Nephron (organoid): ENCODE data around the gene CAMTA1.

ENCODE experiments used
- H3K27ac Mint-ChIP-seq, 3 experiments: 2 replicates each; pipeline ENCODE4 v1.8.0; 2020; ENCODE audit warnings: mixed read lengths in 3 of 3, mild to moderate bottlenecking in 2 of 3, moderate library complexity in 1 of 3
- H3K27me3 Mint-ChIP-seq: 2 replicates; pipeline ENCODE4 v1.8.0; 2021; ENCODE audit warnings: low read depth, mild to moderate bottlenecking, moderate library complexity, mixed read lengths
- H3K36me3 Mint-ChIP-seq: 2 replicates; pipeline ENCODE4 v1.8.0; 2020; ENCODE audit warnings: low read depth, mixed read lengths
- H3K4me1 Mint-ChIP-seq: 2 replicates; pipeline ENCODE4 v1.8.0; 2020; ENCODE audit warnings: mixed read lengths
- H3K4me3 Mint-ChIP-seq, 3 experiments: 2 replicates each; pipeline ENCODE4 v1.8.0; 2020; ENCODE audit warnings: mild to moderate bottlenecking in 3 of 3, mixed read lengths in 3 of 3, moderate library complexity in 2 of 3
- H3K9me3 Mint-ChIP-seq: 2 replicates; pipeline ENCODE4 v1.8.0; 2020; ENCODE audit warnings: mixed read lengths
- TF ChIP-seq, protein P1 (sequence below), 3 experiments: fragments of 200-600 bp; sonication (generic); IDR thresholded peaks; one replicate each; pipeline ENCODE4 v1.5.0; 2021; ENCODE audit warnings: antibody characterized with exemption in 3 of 3; ENCODE audit not compliant: unreplicated experiment in 3 of 3

CAMTA1 gene

DNA sequence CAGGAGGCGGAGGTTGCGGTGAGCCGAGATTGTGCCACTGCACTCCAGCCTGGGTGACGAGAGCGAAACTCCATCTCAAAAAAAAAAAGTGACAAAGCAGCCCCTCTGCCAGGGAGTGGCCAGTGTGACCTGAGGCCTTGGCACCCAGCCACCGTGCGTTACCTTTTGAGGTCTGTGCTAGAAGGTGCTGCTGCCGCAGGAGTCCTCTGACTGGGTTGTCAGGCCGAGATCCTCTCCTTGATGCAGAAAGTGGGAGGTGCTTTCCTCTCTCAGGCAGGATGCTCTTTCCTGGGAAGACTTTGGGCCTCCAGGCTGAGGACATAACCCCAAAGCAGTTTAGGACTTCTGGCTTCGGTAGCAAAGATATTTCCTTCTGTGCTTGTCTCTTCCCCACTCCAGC lies 705.3 kb downstream of the CAMTA1 start:
- TF ChIP-seq, protein P1, sequence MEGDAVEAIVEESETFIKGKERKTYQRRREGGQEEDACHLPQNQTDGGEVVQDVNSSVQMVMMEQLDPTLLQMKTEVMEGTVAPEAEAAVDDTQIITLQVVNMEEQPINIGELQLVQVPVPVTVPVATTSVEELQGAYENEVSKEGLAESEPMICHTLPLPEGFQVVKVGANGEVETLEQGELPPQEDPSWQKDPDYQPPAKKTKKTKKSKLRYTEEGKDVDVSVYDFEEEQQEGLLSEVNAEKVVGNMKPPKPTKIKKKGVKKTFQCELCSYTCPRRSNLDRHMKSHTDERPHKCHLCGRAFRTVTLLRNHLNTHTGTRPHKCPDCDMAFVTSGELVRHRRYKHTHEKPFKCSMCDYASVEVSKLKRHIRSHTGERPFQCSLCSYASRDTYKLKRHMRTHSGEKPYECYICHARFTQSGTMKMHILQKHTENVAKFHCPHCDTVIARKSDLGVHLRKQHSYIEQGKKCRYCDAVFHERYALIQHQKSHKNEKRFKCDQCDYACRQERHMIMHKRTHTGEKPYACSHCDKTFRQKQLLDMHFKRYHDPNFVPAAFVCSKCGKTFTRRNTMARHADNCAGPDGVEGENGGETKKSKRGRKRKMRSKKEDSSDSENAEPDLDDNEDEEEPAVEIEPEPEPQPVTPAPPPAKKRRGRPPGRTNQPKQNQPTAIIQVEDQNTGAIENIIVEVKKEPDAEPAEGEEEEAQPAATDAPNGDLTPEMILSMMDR (IDR thresholded peaks at IDR 0.05; ENCODE audit: unreplicated experiment in 3 of 3), result no peak
- Mint-ChIP-seq H3K4me3 (no peak overlapping the region), H3K27ac (peak overlapping the region in 2 of 3 experiments; percentile 38 to 65), H3K36me3 (no peaks in the 10 kb centered on the region), H3K4me1 (peaks cover 51% of the 10 kb centered on the region), H3K9me3 (peaks cover 4% of the 10 kb centered on the region), H3K27me3 (peaks cover 26% of the 10 kb centered on the region)

DNA sequence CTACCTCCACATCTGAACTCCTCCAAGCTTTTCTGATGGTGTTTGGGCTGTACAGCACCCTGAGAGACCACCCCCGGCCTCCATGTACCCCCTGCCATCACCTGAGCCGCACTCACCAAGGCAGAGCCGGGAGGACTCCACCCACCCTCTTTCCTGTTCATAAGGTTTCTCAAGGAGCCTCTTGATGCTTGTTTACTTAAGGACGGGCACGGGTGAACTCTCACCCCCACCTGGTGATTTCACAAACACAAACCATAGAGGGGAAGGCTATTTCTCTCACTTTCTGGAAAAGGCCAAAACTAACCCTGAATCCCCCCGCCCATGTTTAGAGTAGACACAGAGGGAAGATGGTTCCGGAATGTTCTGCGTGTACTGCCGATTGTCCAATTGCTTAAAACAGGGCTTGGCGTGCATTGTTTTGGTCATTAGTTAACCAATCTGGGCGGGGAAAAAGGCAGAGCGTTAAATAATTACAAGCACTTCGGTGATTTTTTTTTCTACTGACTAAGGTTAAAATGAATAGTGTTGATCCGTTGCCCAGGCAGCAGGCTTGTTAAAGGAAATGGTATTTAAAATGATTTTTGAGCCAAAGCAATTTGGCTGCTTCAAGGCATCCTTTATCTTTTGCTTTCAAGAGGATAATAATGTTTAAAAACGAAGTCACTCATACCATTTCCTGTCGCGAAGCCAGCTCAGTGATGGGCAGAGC lies 706.0 kb downstream of the CAMTA1 start:
- Mint-ChIP-seq H3K9me3 (peaks cover 4% of the 10 kb centered on the region), H3K4me3 (no peak overlapping the region), H3K27ac (peak overlapping the region; percentile 26 to 65 (median 38)), H3K27me3 (peaks cover 26% of the 10 kb centered on the region), H3K36me3 (no peaks in the 10 kb centered on the region), H3K4me1 (peaks cover 51% of the 10 kb centered on the region)
- TF ChIP-seq, protein P1 (IDR thresholded peaks at IDR 0.05; ENCODE audit: unreplicated experiment in 3 of 3), result no peak

DNA sequence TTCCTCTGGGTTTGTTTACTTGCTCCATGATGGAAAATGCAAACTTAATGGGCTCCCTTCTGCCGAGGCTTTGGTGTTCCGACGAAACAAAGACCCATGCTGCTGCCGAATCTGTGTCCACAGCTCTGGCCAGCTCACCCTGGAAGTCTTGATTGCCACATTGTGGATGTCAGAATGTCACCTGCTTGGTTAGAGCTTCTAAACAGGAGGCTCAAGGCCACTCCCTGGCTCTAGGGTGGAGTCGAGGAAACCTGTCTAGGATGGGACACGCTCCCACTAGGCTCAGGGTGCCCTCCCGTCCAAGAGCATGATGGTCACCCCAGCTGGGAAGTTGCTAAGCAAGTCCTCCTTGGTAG lies 706.5 kb downstream of the CAMTA1 start:
- TF ChIP-seq, protein P1 (IDR thresholded peaks at IDR 0.05; ENCODE audit: unreplicated experiment in 3 of 3), result no peak
- H3K27ac Mint-ChIP-seq, result peak overlapping the region in 2 of 3 experiments; percentile 38 to 65

DNA sequence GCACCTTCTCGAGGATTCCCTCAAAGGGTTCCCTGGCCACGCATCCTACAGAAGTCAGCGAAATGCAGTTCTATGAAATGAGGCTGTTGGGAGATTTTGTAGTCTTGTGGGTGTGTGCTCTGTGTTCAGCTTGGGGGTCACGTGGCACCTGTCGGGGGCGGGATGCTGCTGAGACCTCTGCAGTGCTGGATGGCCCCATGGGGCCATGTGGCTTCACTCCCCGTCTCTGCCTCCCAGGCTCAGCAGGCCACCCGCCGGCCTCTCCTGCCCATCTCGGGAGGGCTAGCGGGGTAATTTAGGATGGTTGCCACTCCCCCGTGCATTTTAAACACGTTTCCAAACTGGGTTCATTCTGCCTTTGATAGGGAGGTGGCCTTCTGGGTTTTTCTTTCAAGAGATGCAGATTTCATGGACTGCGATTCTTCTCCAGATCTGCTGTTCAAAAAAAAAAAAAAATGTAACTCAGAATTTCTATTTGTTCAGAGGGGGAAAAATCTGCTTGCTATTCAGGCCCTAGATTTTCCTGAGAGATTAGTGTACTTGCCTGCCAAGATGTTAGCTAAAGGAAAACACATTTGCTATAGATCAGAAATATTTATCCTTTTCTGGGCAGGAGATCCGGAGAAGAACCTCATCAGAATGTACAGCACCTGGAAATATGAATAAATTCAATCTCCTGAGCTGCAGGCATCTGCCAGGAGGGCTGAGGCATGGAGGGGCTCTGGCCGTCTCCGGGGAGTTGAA lies 708.6 kb downstream of the CAMTA1 start:
- H3K4me1 Mint-ChIP-seq, result peaks cover 43% of the 10 kb centered on the region
- H3K9me3 Mint-ChIP-seq, result peaks cover 4% of the 10 kb centered on the region
- H3K36me3 Mint-ChIP-seq, result no peaks in the 10 kb centered on the region
- peaks cover 11% of the 10 kb centered on the region for H3K27me3 Mint-ChIP-seq
- TF ChIP-seq, protein P1 (IDR thresholded peaks at IDR 0.05; ENCODE audit: unreplicated experiment in 3 of 3), result no peak
- peak overlapping the region in 2 of 3 experiments; percentile 65 to 66 for H3K27ac Mint-ChIP-seq
- no peak overlapping the region for H3K4me3 Mint-ChIP-seq

More for the DNA sequence above, 706.5 kb downstream of the CAMTA1 start:
- no peak overlapping the region for H3K4me3 Mint-ChIP-seq
- H3K36me3 Mint-ChIP-seq, result no peaks in the 10 kb centered on the region
- peaks cover 4% of the 10 kb centered on the region for H3K9me3 Mint-ChIP-seq
- H3K27me3 Mint-ChIP-seq, result peaks cover 21% of the 10 kb centered on the region
- H3K4me1 Mint-ChIP-seq, result peaks cover 51% of the 10 kb centered on the region

DNA sequence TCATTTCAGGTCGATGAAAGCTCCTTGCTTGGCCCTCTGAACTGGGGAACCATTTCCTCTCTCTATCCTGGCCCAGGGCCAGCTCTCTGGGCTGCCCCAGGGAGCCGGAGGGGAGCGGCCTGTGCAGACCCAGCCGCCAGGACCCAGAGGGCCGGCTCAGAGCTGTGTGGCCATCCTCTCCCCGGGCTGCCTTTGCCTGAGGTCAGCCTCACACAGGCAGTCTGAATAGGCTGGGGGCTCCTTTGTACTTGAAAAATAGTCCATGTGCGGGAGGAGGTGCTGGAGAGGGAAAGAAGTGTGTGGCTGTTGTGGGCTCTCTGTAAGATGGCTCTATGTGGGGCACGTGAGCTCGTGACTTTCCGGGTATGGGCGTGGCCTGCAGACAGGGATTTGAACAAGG lies 710.7 kb downstream of the CAMTA1 start:
- H3K27ac Mint-ChIP-seq, result no peak overlapping the region
- TF ChIP-seq, protein P1 (IDR thresholded peaks at IDR 0.05; ENCODE audit: unreplicated experiment in 3 of 3), result no peak

More for the DNA sequence above, 710.7 kb downstream of the CAMTA1 start:
- Mint-ChIP-seq H3K9me3 (peaks cover 4% of the 10 kb centered on the region), H3K4me3 (no peak overlapping the region), H3K4me1 (peaks cover 33% of the 10 kb centered on the region), H3K27me3 (peaks cover 9% of the 10 kb centered on the region), H3K36me3 (no peaks in the 10 kb centered on the region)
